K562 (cell line): ENCODE results near the gene HELZ. TPM values are rescaled to one million over a fixed set of nuclear protein-coding genes. Genes with fewer than 3 reads are reported as not detected.

Experiments
- ATAC-seq: fragments of 200-7000 bp; cut with Tn5 transposase; 3 replicates; pipeline ENCODE4 v1.9.1; 2020; ENCODE audit warnings: moderate library complexity
- BruUV-seq: library from RNA; stranded (reverse); fragments of 400-500 nt; replicated peaks from 2 replicates; lab custom pipeline; 2021; lab: Mats Ljungman, UMichigan
- CTCF ChIA-PET: fragments of 300-600 bp; formaldehyde crosslinking; extraction: SDS; loops from one replicate; lab custom pipeline; 2021; ENCODE audit warnings: low intra/inter-chr PET ratio; lab: Yijun Ruan, JAX
- POLR2A ChIA-PET: fragments of 300-600, 350-650 bp; sonication (Branson Sonifier 250); formaldehyde crosslinking; extraction: SDS; loops from one replicate; lab custom pipeline; 2021; ENCODE audit warnings: antibody characterized with exemption, inconsistent platforms; lab: Yijun Ruan, JAX
- DNase-seq, 4 experiments: peaks; one replicate each; pipeline versions ENCODE4 v3.0.0 to v3.0.0-alpha.2; 2011 to 2018; ENCODE audit warnings: low spot score in 3 of 4, mixed read lengths in 3 of 4; ENCODE audit errors: extremely low read depth in 1 of 4
- FAIRE-seq: peaks from 2 replicates; lab custom pipeline; 2011; peaks lifted over from hg19 to GRCh38; lab: Jason Lieb, UNC
- H2AFZ ChIP-seq: 2 replicates; pipeline ENCODE4 v1.6.0; 2011; ENCODE audit warnings: low read depth, low read length, control low read depth, inconsistent platforms
- H3K27ac ChIP-seq: fragments of 200-600 bp; 3 replicates; pipeline ENCODE4 v1.8.0; 2011; ENCODE audit warnings: low read depth, mild to moderate bottlenecking, control low read depth, inconsistent platforms, low read length, moderate library complexity, mixed read lengths; ENCODE audit errors: extremely low read depth
- H3K27me3 ChIP-seq, 2 experiments: fragments of 300-600 bp in 1 of 2; 2 replicates in 1 of 2; 3 replicates in 1 of 2; pipeline versions ENCODE4 v1.6.0 to v1.8.0; 2011; ENCODE audit warnings: inconsistent platforms in 2 of 2, low read length in 2 of 2, mild to moderate bottlenecking in 1 of 2, mixed read lengths in 1 of 2, moderate library complexity in 1 of 2; ENCODE audit not compliant: control insufficient read depth in 2 of 2, insufficient read depth in 2 of 2
- H3K36me3 ChIP-seq: fragments of 300-600 bp; 3 replicates; pipeline ENCODE4 v1.8.0; 2011; ENCODE audit warnings: mild to moderate bottlenecking, low read length, inconsistent platforms; ENCODE audit not compliant: control insufficient read depth, insufficient read depth
- H3K4me1 ChIP-seq, 2 experiments: fragments of 200-600 bp in 1 of 2; replicated peaks in 1 of 2; 2 replicates in 1 of 2; 3 replicates in 1 of 2; pipeline versions ENCODE4 v1.5.1 to v1.8.0; 2011; ENCODE audit warnings: inconsistent platforms in 2 of 2, low read length in 2 of 2, mild to moderate bottlenecking in 1 of 2, mixed read lengths in 1 of 2, moderate library complexity in 1 of 2; ENCODE audit not compliant: control insufficient read depth in 2 of 2, insufficient read depth in 2 of 2
- H3K4me2 ChIP-seq: 2 replicates; pipeline ENCODE4 v1.6.1; 2011; ENCODE audit warnings: low read length, control low read depth, inconsistent platforms, mixed read lengths; ENCODE audit not compliant: insufficient read depth
- H3K4me3 ChIP-seq: fragments of 200-600 bp; sonication (generic), shearing (Covaris generic); 2 replicates; pipeline ENCODE4 v1.5.1; 2016; ENCODE audit warnings: control low read depth, inconsistent platforms
- H3K79me2 ChIP-seq: fragments of 200-600 bp; 3 replicates; pipeline ENCODE4 v1.8.0; 2011; ENCODE audit warnings: low read length, inconsistent platforms; ENCODE audit not compliant: control insufficient read depth, insufficient read depth
- H3K9ac ChIP-seq, 2 experiments: 2 replicates each; pipeline versions ENCODE4 v1.6.0 to v1.6.1; 2011; ENCODE audit warnings: low read depth in 2 of 2, low read length in 2 of 2, control low read depth in 1 of 2, inconsistent platforms in 1 of 2, mild to moderate bottlenecking in 1 of 2, mixed read lengths in 1 of 2; ENCODE audit not compliant: insufficient read depth in 1 of 2
- H3K9me1 ChIP-seq: one replicate; pipeline ENCODE4 v1.6.0; 2011; ENCODE audit warnings: inconsistent platforms, mild to moderate bottlenecking, low read length, moderate library complexity; ENCODE audit not compliant: control insufficient read depth, insufficient read depth
- H3K9me3 ChIP-seq: replicated peaks from 2 replicates; pipeline ENCODE4 v1.5.1; 2011; ENCODE audit warnings: low read depth, low read length, inconsistent platforms; ENCODE audit not compliant: control insufficient read depth, insufficient read depth
- H4K20me1 ChIP-seq: replicated peaks from 2 replicates; pipeline ENCODE4 v1.6.1; 2011; ENCODE audit warnings: low read length, inconsistent platforms, mixed read lengths; ENCODE audit not compliant: control insufficient read depth, insufficient read depth
- CHD1 ChIP-seq: fragments of 200-600 bp; sonication (generic); IDR thresholded peaks from one replicate; pipeline ENCODE4 v1.6.1; 2012; ENCODE audit warnings: mild to moderate bottlenecking, moderate library complexity, low read length, inconsistent platforms
- CREM ChIP-seq: IDR thresholded peaks from 2 replicates; pipeline ENCODE4 v1.6.1; 2014; ENCODE audit warnings: antibody characterized with exemption, low read depth
- FOXJ2 ChIP-seq: fragments of 200-800 bp; sonication (Bioruptor generic); IDR thresholded peaks from 2 replicates; pipeline ENCODE4 v1.6.1; 2016; ENCODE audit warnings: missing genetic modification characterization, missing compliant biosample characterization
- GABPB2 ChIP-seq: fragments of 250-450 bp; sonication (Bioruptor Pico); conservative IDR thresholded peaks from 2 replicates; pipeline ENCODE4 v1.5.1; 2021; ENCODE audit warnings: mild to moderate bottlenecking
- SIN3A ChIP-seq, 2 experiments: fragments of 150-350 bp in 1 of 2; IDR thresholded peaks; 2 replicates each; pipeline ENCODE4 v1.6.1; 2011 to 2016; ENCODE audit warnings: borderline replicate concordance in 2 of 2, low read depth in 2 of 2, low read length in 2 of 2, mild to moderate bottlenecking in 2 of 2, moderate library complexity in 2 of 2; ENCODE audit not compliant: control insufficient read depth in 1 of 2
- SP1 ChIP-seq: sonication (generic); formaldehyde crosslinking; IDR thresholded peaks from 2 replicates; pipeline ENCODE4 v1.8.1; 2022; ENCODE audit warnings: mild to moderate bottlenecking, missing genetic modification reagents
- ZBTB9 ChIP-seq: fragments of 450-650 bp; formaldehyde crosslinking; IDR thresholded peaks from 2 replicates; pipeline ENCODE4 v1.4.0; 2020; ENCODE audit warnings: mild to moderate bottlenecking, moderate library complexity
- ZNF134 ChIP-seq: fragments of 250-450 bp; sonication (Bioruptor Pico); conservative IDR thresholded peaks from 2 replicates; pipeline ENCODE4 v1.4.0; 2020
- ZNF263 ChIP-seq: sonication (generic); formaldehyde crosslinking; IDR thresholded peaks from 2 replicates; pipeline ENCODE4 v1.8.0; 2022; ENCODE audit warnings: mild to moderate bottlenecking, missing genetic modification reagents, borderline replicate concordance
- ZNF316 ChIP-seq: fragments of 450-650 bp; IDR thresholded peaks from 2 replicates; pipeline ENCODE4 v1.6.1; 2016
- WGBS: fragments of 100-300 bp; shearing (Covaris generic); methylation state at CpG from one replicate; pipeline ENCODE4 v1.1.6; 2016; ENCODE audit warnings: low coverage, mixed read lengths; ENCODE audit not compliant: insufficient coverage; ENCODE audit errors: missing lambda C conversion rate; 5-methylcytosine and 5-hydroxymethylcytosine counted together
- in situ Hi-C: fragments of 300-500 bp; cut with MboI; formaldehyde crosslinking; loops from 4 replicates; pipeline ENCODE4 v1.15.0; 2018; ENCODE audit warnings: inconsistent platforms, mixed read lengths
- intact Hi-C: fragments of 100-400 bp; cut with micrococcal nuclease; formaldehyde crosslinking; loops from 2 replicates; pipeline ENCODE4 v1.14.2; 2022
- polyA plus RNA-seq, 8 experiments: library from polyadenylated mRNA; depleted of rRNA in 4 of 8; stranded (reverse) in 5 of 8; unstranded in 3 of 8; fragments of >200 nt; fragmentation: Nextera tagmentation in 2 of 8; fragmentation: Illumina TruSeq in 1 of 8; extraction: Ambion mirVana in 2 of 8; extraction: Trizol in 1 of 8; gene quantifications; 2 replicates each; pipeline versions ENCODE4 v1.2.1 to v1.2.3, GENCODE V29; 2011 to 2014; ENCODE audit warnings: inconsistent platforms in 1 of 8, missing spikeins in 1 of 8
- total RNA-seq, 7 experiments: library from RNA; depleted of rRNA in 6 of 7; stranded (reverse); fragments of >200 nt in 6 of 7; fragmentation: Illumina TruSeq in 2 of 7; extraction: Trizol in 2 of 7; gene quantifications; 2 replicates each; pipeline versions ENCODE4 v1.2.1 to v1.2.3, GENCODE V29; 2011 to 2021; ENCODE audit warnings: low replicate concordance in 1 of 7
- TF ChIP-seq, protein P1 (sequence below): sonication (generic); formaldehyde crosslinking; IDR thresholded peaks from 2 replicates; pipeline ENCODE4 v1.8.0; 2022; ENCODE audit warnings: missing genetic modification reagents, mild to moderate bottlenecking, borderline replicate concordance

HELZ gene
- total and polyA plus RNA-seq, 9 of the 15 experiments (the other 6 are each of a cell fraction or from before 2014, with no cell fraction given), result 5.2 to 39.8 (median 17.3) TPM

DNA sequence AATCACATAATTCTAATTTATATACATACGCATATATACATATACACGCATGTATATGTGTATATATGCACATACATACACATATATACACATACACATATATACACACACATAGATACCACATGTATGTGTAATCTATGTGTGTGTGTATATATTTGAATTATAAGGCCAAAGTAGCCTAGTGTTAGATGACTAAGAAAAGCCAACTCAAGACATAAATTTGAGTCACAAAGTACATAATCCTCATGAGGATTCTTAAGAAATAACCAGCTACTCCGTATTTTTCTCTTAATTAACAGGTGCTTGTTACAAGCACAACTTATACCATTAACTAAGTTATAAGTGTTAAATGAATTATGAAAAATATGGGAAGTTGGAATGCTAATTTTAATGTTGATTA is 115.7 kb downstream of the HELZ start:
- intact Hi-C loops (no loop called here), in situ Hi-C loops (no loop called here)
- POLR2A ChIA-PET, result no interaction called here
- Histone ChIP-seq H3K27me3 (no peaks in the 10 kb centered on the region), H2AFZ (no peak overlapping the region), H3K4me2 (no peak overlapping the region), H3K36me3 (peaks cover 23% of the 10 kb centered on the region; the same call in 1 of the 3 replicates), H3K79me2 (no peaks in the 10 kb centered on the region), H3K9me3 (no peaks in the 10 kb centered on the region), H4K20me1 (0 out of 2 replicates have a peak, but pooled peaks cover 3% of the 10 kb centered on the region), H3K27ac (no peak overlapping the region), H3K4me1 (no peaks in the 10 kb centered on the region), H3K9ac (no peak overlapping the region), H3K4me3 (no peak overlapping the region), H3K9me1 (no peaks in the 10 kb centered on the region)
- FAIRE-seq, result no peak
- TF ChIP-seq ZNF316, result no peak
- no peak for TF ChIP-seq ZBTB9 (CRISPR knock-in tag)
- TF ChIP-seq ZNF134 (CRISPR knock-in tag), result no peak
- no peak for TF ChIP-seq ZNF263 (CRISPR knock-in tag)
- TF ChIP-seq SP1, result no peak
- TF ChIP-seq SIN3A (IDR thresholded peaks at IDR 0.05; ENCODE audit: borderline replicate concordance in 2 of 2, control insufficient read depth in 1 of 2, low read depth in 2 of 2, low read length in 2 of 2), result no peak
- TF ChIP-seq GABPB2 (CRISPR knock-in tag), result no peak
- no peak for TF ChIP-seq CHD1
- TF ChIP-seq FOXJ2 (tag), result no peak
- TF ChIP-seq, protein P1, sequence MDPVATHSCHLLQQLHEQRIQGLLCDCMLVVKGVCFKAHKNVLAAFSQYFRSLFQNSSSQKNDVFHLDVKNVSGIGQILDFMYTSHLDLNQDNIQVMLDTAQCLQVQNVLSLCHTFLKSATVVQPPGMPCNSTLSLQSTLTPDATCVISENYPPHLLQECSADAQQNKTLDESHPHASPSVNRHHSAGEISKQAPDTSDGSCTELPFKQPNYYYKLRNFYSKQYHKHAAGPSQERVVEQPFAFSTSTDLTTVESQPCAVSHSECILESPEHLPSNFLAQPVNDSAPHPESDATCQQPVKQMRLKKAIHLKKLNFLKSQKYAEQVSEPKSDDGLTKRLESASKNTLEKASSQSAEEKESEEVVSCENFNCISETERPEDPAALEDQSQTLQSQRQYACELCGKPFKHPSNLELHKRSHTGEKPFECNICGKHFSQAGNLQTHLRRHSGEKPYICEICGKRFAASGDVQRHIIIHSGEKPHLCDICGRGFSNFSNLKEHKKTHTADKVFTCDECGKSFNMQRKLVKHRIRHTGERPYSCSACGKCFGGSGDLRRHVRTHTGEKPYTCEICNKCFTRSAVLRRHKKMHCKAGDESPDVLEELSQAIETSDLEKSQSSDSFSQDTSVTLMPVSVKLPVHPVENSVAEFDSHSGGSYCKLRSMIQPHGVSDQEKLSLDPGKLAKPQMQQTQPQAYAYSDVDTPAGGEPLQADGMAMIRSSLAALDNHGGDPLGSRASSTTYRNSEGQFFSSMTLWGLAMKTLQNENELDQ (CRISPR knock-in tag), result no peak
- no peak for TF ChIP-seq CREM
- ATAC-seq, result no peak
- CTCF ChIA-PET, result no interaction called here
- DNase-seq, result no peak
- BruUV-seq, result no TSS peak
- WGBS, result 87% methylated on average over 3 of the region's 3 CpGs
